ACC112 (cell line): ENCODE data around the gene SMG6.

Experiments
- H2AFZ ChIP-seq: fragments of 200-600 bp; sonication (generic); one replicate; pipeline ENCODE4 v1.6.0; 2017; ENCODE audit warnings: antibody characterized with exemption, low read length; ENCODE audit not compliant: unreplicated experiment
- H3K27ac ChIP-seq: fragments of 200-600 bp; sonication (generic); 2 replicates; pipeline ENCODE4 v1.5.1; 2014; ENCODE audit warnings: low read depth, mild to moderate bottlenecking, antibody characterized with exemption, low read length, moderate library complexity
- H3K27me3 ChIP-seq: fragments of 200-600 bp; sonication (generic); 2 replicates; pipeline ENCODE4 v1.6.1; 2014; ENCODE audit warnings: mild to moderate bottlenecking, antibody characterized with exemption, low read length, moderate library complexity, mixed read lengths; ENCODE audit not compliant: insufficient read depth
- H3K36me3 ChIP-seq: fragments of 200-600 bp; sonication (generic); 2 replicates; pipeline ENCODE4 v1.6.1; 2016; ENCODE audit warnings: mild to moderate bottlenecking, antibody characterized with exemption, low read length, moderate library complexity, mixed read lengths; ENCODE audit not compliant: insufficient read depth
- H3K4me1 ChIP-seq: fragments of 200-600 bp; sonication (generic); one replicate; pipeline ENCODE4 v1.6.1; 2016; ENCODE audit warnings: low read length, mixed read lengths; ENCODE audit not compliant: insufficient read depth, unreplicated experiment, control insufficient read depth
- H3K4me3 ChIP-seq: fragments of 200-600 bp; sonication (generic); 2 replicates; pipeline ENCODE4 v1.5.1; 2014; ENCODE audit warnings: mild to moderate bottlenecking, low read depth, low read length
- H3K79me2 ChIP-seq: fragments of 200-600 bp; sonication (generic); one replicate; pipeline ENCODE4 v1.6.0; 2016; ENCODE audit warnings: low read length; ENCODE audit not compliant: control insufficient read depth, unreplicated experiment, insufficient read depth

SMG6 gene

GRCh38 chr17:2303204-2304188 is at the start of gene SMG6, which contains the start of gene SRR:
Gene SMG6 (minus strand): TSS chr17:2303785. CDS start chr17:2303720, 65 bp downstream.
Gene SRR (plus strand): TSS chr17:2303950. CDS start chr17:2315561, 11,611 bp downstream.
- Histone ChIP-seq H3K4me1 (peaks cover 11% of the 10 kb centered on the region), H3K27ac (peak within 1 kb of the TSS; percentile 71), H3K4me3 (peak within 1 kb of the TSS; percentile 94), H3K79me2 (peaks cover 58% of the 10 kb centered on the region), H3K27me3 (no peaks in the 10 kb centered on the region), H3K36me3 (peaks cover 18% of the 10 kb centered on the region), H2AFZ (peak within 1 kb of the TSS; percentile 97)

GRCh38 chr17:2351269-2351668 is 47.7 kb upstream of the SMG6 start:
- H3K27ac ChIP-seq, result no peak overlapping the region
- H3K36me3 ChIP-seq, result no peaks in the 10 kb centered on the region
- H3K4me3 ChIP-seq, result no peak overlapping the region
- no peaks in the 10 kb centered on the region for H3K27me3 ChIP-seq
- no peak overlapping the region for H2AFZ ChIP-seq
- H3K79me2 ChIP-seq, result no peaks in the 10 kb centered on the region
- H3K4me1 ChIP-seq, result peaks cover 5% of the 10 kb centered on the region

- H2AFZ ChIP-seq, result no peak overlapping the region
- peaks cover 5% of the 10 kb centered on the region for H3K4me1 ChIP-seq
- no peak overlapping the region for H3K27ac ChIP-seq
- H3K79me2 ChIP-seq, result no peaks in the 10 kb centered on the region
- no peaks in the 10 kb centered on the region for H3K36me3 ChIP-seq
- H3K4me3 ChIP-seq, result no peak overlapping the region
- H3K27me3 ChIP-seq, result no peaks in the 10 kb centered on the region
These were observed 44.5 kb upstream of the SMG6 start for GRCh38 chr17:2347805-2348685.

GRCh38 chr17:2346475-2346874 is 42.9 kb upstream of the SMG6 start:
- no peaks in the 10 kb centered on the region for H3K27me3 ChIP-seq
- peaks cover 5% of the 10 kb centered on the region for H3K4me1 ChIP-seq
- H3K79me2 ChIP-seq, result no peaks in the 10 kb centered on the region
- H2AFZ ChIP-seq, result no peak overlapping the region
- no peak overlapping the region for H3K4me3 ChIP-seq
- no peak overlapping the region for H3K27ac ChIP-seq
- no peaks in the 10 kb centered on the region for H3K36me3 ChIP-seq

- Histone ChIP-seq H3K27me3 (no peaks in the 10 kb centered on the region), H3K79me2 (no peaks in the 10 kb centered on the region), H3K4me3 (no peak overlapping the region), H3K4me1 (peaks cover 5% of the 10 kb centered on the region), H3K36me3 (no peaks in the 10 kb centered on the region), H2AFZ (no peak overlapping the region), H3K27ac (no peak overlapping the region)
These were observed 40.9 kb upstream of the SMG6 start for GRCh38 chr17:2344528-2344927.

- Histone ChIP-seq H3K79me2 (peaks cover 1% of the 10 kb centered on the region), H3K4me3 (no peak overlapping the region), H3K4me1 (peaks cover 6% of the 10 kb centered on the region), H3K27ac (no peak overlapping the region), H3K36me3 (no peaks in the 10 kb centered on the region), H2AFZ (no peak overlapping the region), H3K27me3 (no peaks in the 10 kb centered on the region)
These were observed 39.8 kb upstream of the SMG6 start for GRCh38 chr17:2343421-2343820.

- Histone ChIP-seq H3K4me1 (peaks cover 19% of the 10 kb centered on the region), H2AFZ (peak overlapping the region; percentile 78), H3K27ac (no peak overlapping the region), H3K79me2 (peaks cover 35% of the 10 kb centered on the region), H3K36me3 (peaks cover 19% of the 10 kb centered on the region), H3K27me3 (no peaks in the 10 kb centered on the region), H3K4me3 (peak overlapping the region; percentile 90)
These were observed 34.7 kb upstream of the SMG6 start for GRCh38 chr17:2338315-2338657.

- peaks cover 41% of the 10 kb centered on the region for H3K79me2 ChIP-seq
- peak overlapping the region; percentile 90 for H3K4me3 ChIP-seq
These were observed 34.1 kb upstream of the SMG6 start for GRCh38 chr17:2337544-2338314.

GRCh38 chr17:2336852-2337543 is 33.4 kb upstream of the SMG6 start, which contains the start of gene SGSM2:
Gene SGSM2 (plus strand): TSS chr17:2337501. CDS start chr17:2337689, 188 bp downstream.
- peaks cover 19% of the 10 kb centered on the region for H3K4me1 ChIP-seq
- peaks cover 28% of the 10 kb centered on the region for H3K36me3 ChIP-seq
- H3K4me3 ChIP-seq, result peak within 1 kb of the TSS; percentile 90
- H3K27ac ChIP-seq, result peak within 1 kb of the TSS; percentile 37; the same call in 1 of the 2 replicates
- no peaks in the 10 kb centered on the region for H3K27me3 ChIP-seq
- peaks cover 45% of the 10 kb centered on the region for H3K79me2 ChIP-seq
- peak within 1 kb of the TSS; percentile 99 for H2AFZ ChIP-seq

More at GRCh38 chr17:2337544-2338314, 34.1 kb upstream of the SMG6 start:
- Histone ChIP-seq H3K27me3 (no peaks in the 10 kb centered on the region), H3K4me1 (peaks cover 19% of the 10 kb centered on the region), H2AFZ (peak overlapping the region; percentile 99), H3K27ac (peak overlapping the region; percentile 21; the same call in 1 of the 2 replicates), H3K36me3 (peaks cover 24% of the 10 kb centered on the region)
